Astrocyte (in vitro differentiated cells and primary cell): ENCODE measurements around the gene CSPG4.

ENCODE experiments used
- CTCF ChIP-seq: IDR thresholded peaks from 2 replicates; pipeline ENCODE4 v1.5.1; 2011; ENCODE audit warnings: low read depth, mild to moderate bottlenecking, inconsistent platforms, low read length, moderate library complexity; ENCODE audit not compliant: insufficient read depth
- EZH2 ChIP-seq: IDR thresholded peaks from 2 replicates; pipeline ENCODE4 v1.6.1; 2012; ENCODE audit warnings: mild to moderate bottlenecking, low read length, inconsistent platforms; ENCODE audit not compliant: insufficient read depth

- no peak for TF ChIP-seq CTCF
- TF ChIP-seq EZH2 = no peak
These were observed 36.9 kb downstream of the CSPG4 start for GRCh38 chr15:75675579-75676404.
